Right cardiac atrium (tissue), 5 donors: ENCODE measurements around the gene TGM1. TPM values are rescaled to one million over a fixed set of nuclear protein-coding genes. Genes with fewer than 3 reads are reported as not detected.

Experiments
- ATAC-seq, 2 donors: fragments of 200-7000 bp; cut with Tn5 transposase; one replicate each; pipeline versions ENCODE4 v1.8.0 to v1.9.1; 2020; ENCODE audit warnings: moderate library complexity in 2 of 2, mild to moderate bottlenecking in 1 of 2
- DNase-seq, 3 donors: peaks; one replicate each; pipeline ENCODE4 v3.0.0-alpha.2; 2020
- H3K27ac ChIP-seq: one replicate; pipeline ENCODE4 v1.5.1; 2013; ENCODE audit warnings: mild to moderate bottlenecking, low read length, control low read depth, moderate library complexity
- H3K27me3 ChIP-seq: one replicate; pipeline ENCODE4 v1.6.1; 2013; ENCODE audit not compliant: control insufficient read depth, insufficient read depth
- H3K4me1 ChIP-seq: one replicate; pipeline ENCODE4 v1.6.1; 2013; ENCODE audit warnings: low read length; ENCODE audit not compliant: control insufficient read depth, insufficient read depth
- H3K4me3 ChIP-seq: one replicate; pipeline ENCODE4 v1.5.1; 2013; ENCODE audit warnings: low read length, control low read depth
- H3K9me3 ChIP-seq: one replicate; pipeline ENCODE4 v1.6.1; 2013; ENCODE audit warnings: low read length; ENCODE audit not compliant: control insufficient read depth
- WGBS: extraction: QIAGEN DNeasy Blood & Tissue Kit; methylation state at CpG from one replicate; pipeline ENCODE4 v1.1.7; 2013; 5-methylcytosine and 5-hydroxymethylcytosine counted together
- intact Hi-C, 4 donors: fragments of 100-400 bp; cut with DNase I; formaldehyde crosslinking; loops; one replicate each; pipeline versions ENCODE4 v1.11.0 to v1.14.0; 2022 to 2023
- polyA plus RNA-seq: library from polyadenylated mRNA; stranded (reverse); fragments of 200-250 nt; gene quantifications from one replicate; pipeline ENCODE4 v1.2.3, GENCODE V29; 2013
- total RNA-seq, 4 donors: library from RNA; stranded (reverse); fragmentation: NEBNext Ultra II Directional; extraction: Animal tissue kit (Norgen Biotek cat#: 25700); gene quantifications; one replicate each; pipeline ENCODE4 v1.2.1, GENCODE V29; 2021
- donor health status: healthy with polysubstance abuse.
- donor health status: DM: no; HTN: yes; CAD: no.
- donor health status: DM: no; HTN: no; CAD: no.
- donor health status: DM: no; HTN: yes; CAD: no; lungs with severe emphysema.
- donor health status: DM: yes; HTN: yes; CAD: no.

The TGM1 gene
- total and polyA plus RNA-seq, 5 donors, result 0.16 to 2.0 (median 0.40) TPM

DNA sequence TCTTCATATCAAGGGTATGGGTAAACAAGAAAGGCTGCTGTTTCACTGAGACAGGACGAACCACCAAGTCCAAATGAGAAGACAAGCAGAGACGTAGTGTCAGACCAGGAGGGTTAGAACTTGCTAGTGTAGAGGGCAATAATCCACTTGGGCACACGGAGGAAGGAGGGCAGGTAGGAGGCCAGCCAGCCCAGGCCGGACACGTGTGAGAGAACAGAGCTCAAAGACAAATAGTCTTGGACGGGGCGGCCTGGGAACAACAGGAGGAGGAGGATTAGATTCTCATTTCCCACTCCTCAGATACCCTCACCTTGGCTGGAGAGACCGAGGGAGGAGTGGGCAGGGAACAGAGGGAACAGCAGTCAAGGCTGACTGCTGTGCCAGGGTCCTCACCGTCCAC lies 27.8 kb upstream of the TGM1 start:
- no peak overlapping the region for H3K4me3 ChIP-seq
- H3K27me3 ChIP-seq, result no peaks in the 10 kb centered on the region
- no peaks in the 10 kb centered on the region for H3K4me1 ChIP-seq
- H3K27ac ChIP-seq, result no peak overlapping the region
- H3K9me3 ChIP-seq, result no peaks in the 10 kb centered on the region
- DNase-seq (peak in 1 of 3 donors; percentile 18), ATAC-seq (peak in 1 of 2 donors; percentile 9)
- 88% methylated on average over 9 of the region's 9 CpGs for WGBS
- intact Hi-C loops, result loop anchor here in 1 of 4 donors (10.0 kb wide), 1 partner anchor 46 kb away; the partner anchor contains the start of gene TINF2

DNA sequence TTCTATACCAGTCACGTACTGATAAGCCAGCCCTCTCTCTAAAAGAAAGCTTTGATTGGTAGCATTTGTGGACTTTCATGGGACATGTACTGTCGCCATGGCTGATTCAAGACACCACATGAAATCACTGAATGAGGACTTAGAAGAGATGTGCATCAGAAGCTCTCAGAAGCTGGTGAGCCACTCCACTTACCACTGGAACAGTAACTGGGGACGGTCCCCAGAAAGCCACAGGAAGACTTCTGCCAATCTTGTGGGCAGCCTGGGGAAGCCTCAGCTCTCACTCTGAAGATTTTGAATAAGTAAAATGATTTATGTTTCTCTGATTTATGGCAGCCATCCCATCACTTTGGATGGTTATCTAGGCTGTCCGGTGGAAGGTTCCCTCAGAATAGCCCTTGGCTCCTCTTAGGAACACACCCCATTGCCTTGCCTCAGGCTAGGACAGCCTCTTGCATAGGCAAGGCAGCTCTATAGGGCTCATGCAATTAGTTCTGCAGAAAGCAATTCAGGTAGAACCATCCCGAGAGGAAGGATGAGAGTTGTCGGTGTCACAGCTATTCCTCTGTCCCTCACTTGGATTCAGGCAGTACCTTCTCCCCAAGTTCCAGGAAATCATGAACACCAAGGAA lies 26.8 kb upstream of the TGM1 start:
- no peaks in the 10 kb centered on the region for H3K4me1 ChIP-seq
- H3K27ac ChIP-seq, result no peak overlapping the region
- intact Hi-C loops, result loop anchor here in 1 of 4 donors (10.0 kb wide), 1 partner anchor 45 kb away; the partner anchor contains the start of gene TINF2
- WGBS, result 73% methylated on average over 6 of the region's 6 CpGs
- no peak overlapping the region for H3K4me3 ChIP-seq
- no peak for ATAC-seq
- DNase-seq, result no peak
- no peaks in the 10 kb centered on the region for H3K27me3 ChIP-seq
- no peaks in the 10 kb centered on the region for H3K9me3 ChIP-seq

DNA sequence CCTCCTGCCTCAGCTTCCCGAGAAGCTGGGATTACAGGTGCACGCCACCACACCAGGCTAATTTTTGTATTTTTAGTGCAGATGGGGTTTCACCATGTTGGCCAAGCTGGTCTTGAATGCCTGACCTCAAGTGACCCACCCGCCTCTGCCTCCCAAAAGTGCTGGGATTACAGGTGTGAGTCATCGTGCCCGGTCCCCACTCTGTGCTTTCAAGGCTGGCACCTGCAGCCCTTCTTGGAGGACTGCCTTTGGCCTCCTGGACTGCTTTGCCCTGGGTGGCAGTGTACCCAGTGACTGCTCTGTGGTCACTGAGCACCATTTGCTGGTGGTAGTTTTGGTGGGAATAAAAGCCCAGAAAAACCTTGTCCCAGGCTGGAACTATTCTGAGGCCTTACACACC lies 24.0 kb upstream of the TGM1 start:
- Histone ChIP-seq H3K27ac (no peak overlapping the region), H3K27me3 (no peaks in the 10 kb centered on the region), H3K4me3 (no peak overlapping the region), H3K4me1 (no peaks in the 10 kb centered on the region), H3K9me3 (no peaks in the 10 kb centered on the region)
- intact Hi-C loops, result no loop called here
- 95% methylated on average over 5 of the region's 5 CpGs for WGBS
- DNase-seq (peak in 1 of 3 donors; percentile 27), ATAC-seq (no peak)

- Histone ChIP-seq H3K4me3 (no peak overlapping the region), H3K27ac (no peak overlapping the region), H3K4me1 (peaks cover 2% of the 10 kb centered on the region), H3K9me3 (no peaks in the 10 kb centered on the region), H3K27me3 (no peaks in the 10 kb centered on the region)
- no peak for ATAC-seq
- WGBS, result 82% methylated on average over 4 of the region's 4 CpGs
- peak in 1 of 3 donors; percentile 3 for DNase-seq
- intact Hi-C loops, result no loop called here
Observed at GRCh38 chr14:24285351-24285750, 22.4 kb upstream of the TGM1 start.

DNA sequence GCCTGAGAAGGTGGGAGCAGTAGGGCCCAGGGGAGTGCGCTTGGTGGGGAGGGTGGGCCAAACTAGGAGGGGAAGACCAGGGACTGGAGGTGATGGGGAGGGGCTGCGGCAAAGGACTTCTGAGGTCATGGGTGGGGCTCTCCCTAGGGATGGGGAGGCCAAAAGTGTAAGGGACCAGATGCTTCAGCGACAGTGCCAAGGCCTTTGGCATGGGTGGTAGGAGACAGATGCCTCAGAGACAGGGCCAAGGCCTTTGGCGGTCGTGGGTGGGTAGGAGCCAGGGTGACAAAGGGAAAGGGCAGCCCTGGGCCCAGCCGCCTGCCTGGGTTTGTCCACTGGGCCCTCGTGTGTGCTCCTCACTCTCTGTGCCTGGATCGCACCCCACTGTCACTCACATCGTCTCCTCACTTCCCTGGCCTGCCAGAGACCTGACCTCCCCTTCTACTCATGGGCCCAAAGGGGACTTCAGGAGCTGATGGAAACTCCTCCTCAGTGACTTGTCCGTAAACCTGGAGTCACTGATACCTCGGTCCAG lies 21.6 kb upstream of the TGM1 start:
- WGBS, result 77% methylated on average over 11 of the region's 11 CpGs
- H3K4me1 ChIP-seq, result peaks cover 2% of the 10 kb centered on the region
- no peak overlapping the region for H3K4me3 ChIP-seq
- H3K9me3 ChIP-seq, result no peaks in the 10 kb centered on the region
- intact Hi-C loops, result no loop called here
- DNase-seq (peak in 1 of 3 donors; percentile 37), ATAC-seq (no peak)
- H3K27ac ChIP-seq, result no peak overlapping the region
- H3K27me3 ChIP-seq, result no peaks in the 10 kb centered on the region

GRCh38 chr14:24283796-24284460 lies 21.0 kb upstream of the TGM1 start:
- Histone ChIP-seq H3K27ac (no peak overlapping the region), H3K27me3 (no peaks in the 10 kb centered on the region), H3K4me1 (peaks cover 2% of the 10 kb centered on the region), H3K4me3 (no peak overlapping the region), H3K9me3 (no peaks in the 10 kb centered on the region)
- DNase-seq, result peak in 1 of 3 donors; percentile 22
- 92% methylated on average over 5 of the region's 5 CpGs for WGBS
- no peak for ATAC-seq
- intact Hi-C loops, result no loop called here

- ATAC-seq, result no peak
- no peaks in the 10 kb centered on the region for H3K27me3 ChIP-seq
- WGBS, result 82% methylated on average over 3 of the region's 3 CpGs
- DNase-seq, result peak in 1 of 3 donors; percentile 18
- peaks cover 2% of the 10 kb centered on the region for H3K4me1 ChIP-seq
- H3K9me3 ChIP-seq, result no peaks in the 10 kb centered on the region
- no peak overlapping the region for H3K27ac ChIP-seq
- no peak overlapping the region for H3K4me3 ChIP-seq
- intact Hi-C loops, result no loop called here
Observed at GRCh38 chr14:24282736-24283135, 19.8 kb upstream of the TGM1 start.

- intact Hi-C loops, result no loop called here
- WGBS, result 93% methylated on average over 7 of the region's 7 CpGs
Observed at GRCh38 chr14:24281636-24282035, 18.7 kb upstream of the TGM1 start.

DNA sequence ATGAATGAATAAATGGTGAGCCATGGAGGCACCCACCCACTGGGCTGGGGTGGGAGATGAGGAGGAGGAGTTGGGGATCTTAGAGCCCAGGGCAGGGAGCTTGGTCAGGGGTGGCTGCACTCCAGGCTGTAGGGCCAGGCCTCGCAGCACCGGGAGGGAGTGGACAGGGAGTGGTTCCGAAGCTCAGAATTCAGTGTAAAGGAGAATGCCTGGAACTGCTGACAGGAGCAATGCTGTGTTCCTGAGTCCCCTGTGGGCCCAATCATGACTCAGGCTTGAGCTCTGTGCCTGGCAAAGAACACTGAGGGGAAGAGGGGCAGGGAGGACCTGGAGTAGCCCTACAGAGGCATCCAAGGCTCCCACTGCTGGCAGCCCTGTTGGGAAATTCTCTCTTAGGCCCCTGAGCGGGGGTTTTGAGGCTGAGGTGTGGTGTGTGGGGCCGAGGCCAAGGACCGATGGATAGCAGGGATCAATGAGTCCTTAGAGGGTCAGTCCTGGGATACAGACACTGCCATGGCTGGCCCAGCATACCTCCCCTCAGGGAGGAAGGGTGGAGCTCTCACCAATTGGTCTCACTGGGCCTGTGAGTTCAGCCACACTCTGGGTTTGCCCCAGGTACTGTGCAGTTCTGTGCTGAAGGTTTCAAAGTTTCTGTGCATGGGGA lies 18.0 kb upstream of the TGM1 start:
- ATAC-seq (peak; percentile 25 to 36), DNase-seq (peak in 1 of 3 donors; percentile 55)
- 80% methylated on average over 6 of the region's 6 CpGs for WGBS
- Histone ChIP-seq H3K4me1 (peaks cover 2% of the 10 kb centered on the region), H3K27me3 (no peaks in the 10 kb centered on the region), H3K9me3 (no peaks in the 10 kb centered on the region), H3K4me3 (no peak overlapping the region), H3K27ac (no peak overlapping the region)
- intact Hi-C loops, result no loop called here

More at GRCh38 chr14:24281636-24282035, 18.7 kb upstream of the TGM1 start:
- no peaks in the 10 kb centered on the region for H3K9me3 ChIP-seq
- no peak overlapping the region for H3K4me3 ChIP-seq
- no peak overlapping the region for H3K27ac ChIP-seq
- DNase-seq (peak in 1 of 3 donors; percentile 7), ATAC-seq (no peak)
- peaks cover 2% of the 10 kb centered on the region for H3K4me1 ChIP-seq
- H3K27me3 ChIP-seq, result no peaks in the 10 kb centered on the region

GRCh38 chr14:24279301-24280186 lies 16.6 kb upstream of the TGM1 start:
- peak overlapping the region; percentile 61 for H3K27ac ChIP-seq

More at GRCh38 chr14:24279301-24280186, 16.6 kb upstream of the TGM1 start:
- peak in 1 of 3 donors; percentile 70 for DNase-seq
- H3K4me1 ChIP-seq, result peaks cover 2% of the 10 kb centered on the region
- peak; percentile 15 to 37 for ATAC-seq
- H3K27me3 ChIP-seq, result no peaks in the 10 kb centered on the region
- 68% methylated on average over 11 of the region's 11 CpGs for WGBS
- H3K4me3 ChIP-seq, result no peak overlapping the region
- intact Hi-C loops, result no loop called here
- H3K9me3 ChIP-seq, result no peaks in the 10 kb centered on the region
